Erythroblast (primary cell): Measurements from ENCODE around the gene SLC25A13.

ENCODE experiments used
- GATA1 ChIP-seq: IDR thresholded peaks from 2 replicates; pipeline ENCODE4 v1.6.1; 2011; ENCODE audit warnings: low read depth, mild to moderate bottlenecking, control low read depth, low read length, moderate library complexity
- POLR2A ChIP-seq: IDR thresholded peaks from 2 replicates; pipeline ENCODE4 v1.6.1; 2011; ENCODE audit warnings: mild to moderate bottlenecking, low read length

- TF ChIP-seq POLR2A (no peak), GATA1 (no peak)
Observed at GRCh38 chr7:96143495-96144259, 178.2 kb downstream of the SLC25A13 start.
